Skeletal muscle satellite cell (primary cell): ENCODE results near the gene CACNG4.

Experiments
- H3K27me3 ChIP-seq: 2 replicates; pipeline ENCODE4 v1.7.0; 2013; ENCODE audit warnings: low read length; ENCODE audit not compliant: control insufficient read depth, insufficient read depth
- H3K36me3 ChIP-seq: 2 replicates; pipeline ENCODE4 v1.7.0; 2013; ENCODE audit warnings: mild to moderate bottlenecking, control low read depth, low read length; ENCODE audit not compliant: insufficient read depth
- H3K4me1 ChIP-seq: 2 replicates; pipeline ENCODE4 v1.7.0; 2013; ENCODE audit warnings: low read length; ENCODE audit not compliant: control insufficient read depth, insufficient read depth
- H3K4me2 ChIP-seq: 2 replicates; pipeline ENCODE4 v1.7.0; 2013; ENCODE audit warnings: mild to moderate bottlenecking, low read length
- H3K4me3 ChIP-seq: 2 replicates; pipeline ENCODE4 v1.7.0; 2013; ENCODE audit warnings: low read length
- H3K9ac ChIP-seq: 2 replicates; pipeline ENCODE4 v1.7.0; 2013; ENCODE audit warnings: mild to moderate bottlenecking, low read depth, low read length, moderate library complexity
- H3K9me3 ChIP-seq: replicated peaks from 2 replicates; pipeline ENCODE4 v1.7.0; 2013; ENCODE audit warnings: mild to moderate bottlenecking, control low read depth, low read length

The CACNG4 gene

GRCh38 chr17:67066717-67067116 lies 102.2 kb downstream of the CACNG4 start:
- H3K9ac ChIP-seq: no peak overlapping the region
- H3K4me3 ChIP-seq: no peak overlapping the region
- no peaks in the 10 kb centered on the region for H3K9me3 ChIP-seq
- no peaks in the 10 kb centered on the region for H3K27me3 ChIP-seq
- no peak overlapping the region for H3K4me2 ChIP-seq
- H3K36me3 ChIP-seq: no peaks in the 10 kb centered on the region
- H3K4me1 ChIP-seq: no peaks in the 10 kb centered on the region

GRCh38 chr17:67067571-67068482 lies 103.3 kb downstream of the CACNG4 start:
- H3K27me3 ChIP-seq: no peaks in the 10 kb centered on the region
- H3K4me2 ChIP-seq: no peak overlapping the region
- H3K9me3 ChIP-seq: no peaks in the 10 kb centered on the region
- H3K4me1 ChIP-seq: no peaks in the 10 kb centered on the region
- H3K36me3 ChIP-seq: no peaks in the 10 kb centered on the region
- H3K4me3 ChIP-seq: no peak overlapping the region
- H3K9ac ChIP-seq: no peak overlapping the region

- H3K9ac ChIP-seq: no peak overlapping the region
- no peak overlapping the region for H3K4me2 ChIP-seq
- H3K9me3 ChIP-seq: no peaks in the 10 kb centered on the region
- no peak overlapping the region for H3K4me3 ChIP-seq
- no peaks in the 10 kb centered on the region for H3K27me3 ChIP-seq
- H3K4me1 ChIP-seq: no peaks in the 10 kb centered on the region
- H3K36me3 ChIP-seq: no peaks in the 10 kb centered on the region
Observed at GRCh38 chr17:67068999-67069398, 104.5 kb downstream of the CACNG4 start.

- Histone ChIP-seq H3K9ac (no peak overlapping the region), H3K9me3 (no peaks in the 10 kb centered on the region), H3K36me3 (no peaks in the 10 kb centered on the region), H3K27me3 (no peaks in the 10 kb centered on the region), H3K4me2 (no peak overlapping the region), H3K4me1 (no peaks in the 10 kb centered on the region), H3K4me3 (no peak overlapping the region)
Observed at GRCh38 chr17:67069603-67070136, 105.2 kb downstream of the CACNG4 start.

- Histone ChIP-seq H3K4me2 (no peak overlapping the region), H3K36me3 (peaks cover 4% of the 10 kb centered on the region), H3K9me3 (no peaks in the 10 kb centered on the region), H3K27me3 (no peaks in the 10 kb centered on the region), H3K4me3 (no peak overlapping the region), H3K9ac (no peak overlapping the region), H3K4me1 (no peaks in the 10 kb centered on the region)
Observed at GRCh38 chr17:67071595-67071994, 107.1 kb downstream of the CACNG4 start.

- H3K9me3 ChIP-seq: no peaks in the 10 kb centered on the region
- H3K27me3 ChIP-seq: no peaks in the 10 kb centered on the region
- H3K9ac ChIP-seq: no peak overlapping the region
- H3K4me3 ChIP-seq: no peak overlapping the region
- peaks cover 5% of the 10 kb centered on the region for H3K36me3 ChIP-seq
- H3K4me2 ChIP-seq: no peak overlapping the region
- no peaks in the 10 kb centered on the region for H3K4me1 ChIP-seq
Observed at GRCh38 chr17:67072885-67073284, 108.4 kb downstream of the CACNG4 start.

GRCh38 chr17:67074781-67075180 lies 110.3 kb downstream of the CACNG4 start:
- Histone ChIP-seq H3K4me3 (no peak overlapping the region), H3K36me3 (peaks cover 5% of the 10 kb centered on the region), H3K27me3 (no peaks in the 10 kb centered on the region), H3K9ac (no peak overlapping the region), H3K9me3 (no peaks in the 10 kb centered on the region), H3K4me1 (no peaks in the 10 kb centered on the region), H3K4me2 (no peak overlapping the region)

- Histone ChIP-seq H3K9me3 (no peaks in the 10 kb centered on the region), H3K4me3 (no peak overlapping the region), H3K36me3 (peaks cover 6% of the 10 kb centered on the region), H3K9ac (no peak overlapping the region), H3K27me3 (no peaks in the 10 kb centered on the region), H3K4me1 (no peaks in the 10 kb centered on the region), H3K4me2 (no peak overlapping the region)
Observed at GRCh38 chr17:67076290-67076689, 111.8 kb downstream of the CACNG4 start.

- H3K4me1 ChIP-seq: no peaks in the 10 kb centered on the region
- no peaks in the 10 kb centered on the region for H3K9me3 ChIP-seq
Observed at GRCh38 chr17:67078292-67078691, 113.8 kb downstream of the CACNG4 start.

GRCh38 chr17:67079491-67079890 lies 115.0 kb downstream of the CACNG4 start:
- H3K4me3 ChIP-seq: no peak overlapping the region
- H3K4me1 ChIP-seq: no peaks in the 10 kb centered on the region
- peaks cover 13% of the 10 kb centered on the region for H3K36me3 ChIP-seq
- H3K4me2 ChIP-seq: no peak overlapping the region
- no peaks in the 10 kb centered on the region for H3K27me3 ChIP-seq
- no peaks in the 10 kb centered on the region for H3K9me3 ChIP-seq
- H3K9ac ChIP-seq: no peak overlapping the region

More at GRCh38 chr17:67078292-67078691, 113.8 kb downstream of the CACNG4 start:
- H3K27me3 ChIP-seq: no peaks in the 10 kb centered on the region
- no peak overlapping the region for H3K9ac ChIP-seq
- no peak overlapping the region for H3K4me3 ChIP-seq
- peaks cover 10% of the 10 kb centered on the region for H3K36me3 ChIP-seq
- H3K4me2 ChIP-seq: no peak overlapping the region

GRCh38 chr17:67080804-67081203 lies 116.3 kb downstream of the CACNG4 start:
- no peak overlapping the region for H3K9ac ChIP-seq
- H3K27me3 ChIP-seq: no peaks in the 10 kb centered on the region
- H3K4me1 ChIP-seq: no peaks in the 10 kb centered on the region
- H3K4me3 ChIP-seq: no peak overlapping the region
- peaks cover 13% of the 10 kb centered on the region for H3K36me3 ChIP-seq
- no peak overlapping the region for H3K4me2 ChIP-seq
- H3K9me3 ChIP-seq: no peaks in the 10 kb centered on the region

- H3K9me3 ChIP-seq: no peaks in the 10 kb centered on the region
- H3K9ac ChIP-seq: no peak overlapping the region
- no peaks in the 10 kb centered on the region for H3K4me1 ChIP-seq
- no peaks in the 10 kb centered on the region for H3K27me3 ChIP-seq
- peaks cover 16% of the 10 kb centered on the region for H3K36me3 ChIP-seq
- no peak overlapping the region for H3K4me2 ChIP-seq
- no peak overlapping the region for H3K4me3 ChIP-seq
Observed at GRCh38 chr17:67082107-67082506, 117.6 kb downstream of the CACNG4 start.
